K562 (cell line): ENCODE data around the gene CSNK1A1. TPM values are rescaled to one million over a fixed set of nuclear protein-coding genes. Genes with fewer than 3 reads are reported as not detected.
A peak's percentile ranks its signal among the peaks of the same experiment; 100 is the strongest.

ENCODE experiments used
- GTF2E2 ChIP-seq: fragments of 200-800 bp; sonication (Bioruptor generic); IDR thresholded peaks from 2 replicates; pipeline ENCODE4 v1.6.1; 2016; ENCODE audit warnings: missing genetic modification characterization, missing compliant biosample characterization
- TEAD2 ChIP-seq: fragments of 450-650 bp; IDR thresholded peaks from 2 replicates; pipeline ENCODE4 v1.6.1; 2016; ENCODE audit warnings: missing genetic modification characterization, control low read depth, missing compliant biosample characterization
- WHSC1 ChIP-seq: IDR thresholded peaks from one replicate; pipeline ENCODE4 v1.6.1; 2012; ENCODE audit warnings: low read length, control low read depth, inconsistent platforms
- ZNF431 ChIP-seq: sonication (generic); formaldehyde crosslinking; IDR thresholded peaks from 2 replicates; pipeline ENCODE4 v1.8.0; 2022; ENCODE audit warnings: mild to moderate bottlenecking, missing genetic modification reagents
- polyA plus RNA-seq, 8 experiments: library from polyadenylated mRNA; depleted of rRNA in 4 of 8; stranded (reverse) in 5 of 8; unstranded in 3 of 8; fragments of >200 nt; fragmentation: Nextera tagmentation in 2 of 8; fragmentation: Illumina TruSeq in 1 of 8; extraction: Ambion mirVana in 2 of 8; extraction: Trizol in 1 of 8; gene quantifications; 2 replicates each; pipeline versions ENCODE4 v1.2.1 to v1.2.3, GENCODE V29; 2011 to 2014; ENCODE audit warnings: inconsistent platforms in 1 of 8, missing spikeins in 1 of 8
- total RNA-seq, 7 experiments: library from RNA; depleted of rRNA in 6 of 7; stranded (reverse); fragments of >200 nt in 6 of 7; fragmentation: Illumina TruSeq in 2 of 7; extraction: Trizol in 2 of 7; gene quantifications; 2 replicates each; pipeline versions ENCODE4 v1.2.1 to v1.2.3, GENCODE V29; 2011 to 2021; ENCODE audit warnings: low replicate concordance in 1 of 7
- TF ChIP-seq, protein P1 (sequence below): fragments of 200-600 bp; sonication (generic); IDR thresholded peaks from one replicate; pipeline ENCODE4 v1.6.1; 2012; ENCODE audit warnings: mild to moderate bottlenecking, low read depth, low read length, inconsistent platforms
- TF ChIP-seq, protein P2 (sequence below): fragments of 450-650 bp; formaldehyde crosslinking; conservative IDR thresholded peaks from 2 replicates; pipeline ENCODE4 v1.4.0; 2022; ENCODE audit warnings: mild to moderate bottlenecking, missing genetic modification characterization
- TF ChIP-seq, protein P3 (sequence below): fragments of 250-450 bp; sonication (Bioruptor Pico); IDR thresholded peaks from 2 replicates; pipeline ENCODE4 v1.5.1; 2021; ENCODE audit warnings: mild to moderate bottlenecking

The CSNK1A1 gene
- total and polyA plus RNA-seq, 9 of the 15 experiments (the other 6 are each of a cell fraction or from before 2014, with no cell fraction given): 49.1 to 196 (median 154) TPM

DNA sequence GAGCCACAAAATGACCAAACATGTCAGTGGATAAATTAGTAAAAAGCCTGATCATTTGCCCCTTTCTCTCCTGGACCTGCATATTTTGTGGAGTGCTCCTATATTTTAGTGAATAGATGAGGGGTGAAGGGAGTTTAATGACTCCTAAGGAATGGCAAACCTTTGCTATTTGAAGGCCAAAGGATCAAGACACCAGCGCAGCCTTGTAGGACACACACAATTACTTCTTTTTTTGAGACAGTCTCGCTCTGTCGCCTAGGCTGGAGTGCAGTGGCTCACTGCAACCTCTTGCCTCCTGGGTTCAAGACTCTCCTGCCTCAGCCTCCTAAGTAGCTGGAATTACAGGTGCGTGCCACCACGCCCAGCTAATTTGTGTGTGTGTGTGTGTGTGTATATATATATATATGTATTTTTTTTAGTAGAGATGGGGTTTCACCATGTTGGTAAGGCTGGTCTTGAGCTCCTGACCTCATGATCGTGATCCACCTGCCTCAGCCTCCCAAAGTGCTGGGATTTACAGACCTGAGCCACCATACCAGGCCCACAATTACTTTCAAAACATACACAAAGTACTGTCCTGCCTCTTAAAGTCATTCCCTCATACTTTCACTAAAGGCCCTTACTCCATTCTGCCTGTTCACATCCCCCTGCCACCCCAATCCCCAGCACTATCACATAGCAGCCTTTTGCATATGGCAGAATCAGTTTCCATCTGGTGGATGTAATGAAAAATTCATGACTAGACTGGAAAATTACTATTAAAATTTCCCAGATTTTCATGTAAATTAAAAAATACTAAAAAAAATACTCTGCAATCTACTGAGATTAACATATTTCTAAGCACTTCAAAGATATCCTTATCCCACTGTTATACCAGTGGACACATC lies 60.4 kb downstream of the CSNK1A1 start (continued):
- TF ChIP-seq, protein P1, sequence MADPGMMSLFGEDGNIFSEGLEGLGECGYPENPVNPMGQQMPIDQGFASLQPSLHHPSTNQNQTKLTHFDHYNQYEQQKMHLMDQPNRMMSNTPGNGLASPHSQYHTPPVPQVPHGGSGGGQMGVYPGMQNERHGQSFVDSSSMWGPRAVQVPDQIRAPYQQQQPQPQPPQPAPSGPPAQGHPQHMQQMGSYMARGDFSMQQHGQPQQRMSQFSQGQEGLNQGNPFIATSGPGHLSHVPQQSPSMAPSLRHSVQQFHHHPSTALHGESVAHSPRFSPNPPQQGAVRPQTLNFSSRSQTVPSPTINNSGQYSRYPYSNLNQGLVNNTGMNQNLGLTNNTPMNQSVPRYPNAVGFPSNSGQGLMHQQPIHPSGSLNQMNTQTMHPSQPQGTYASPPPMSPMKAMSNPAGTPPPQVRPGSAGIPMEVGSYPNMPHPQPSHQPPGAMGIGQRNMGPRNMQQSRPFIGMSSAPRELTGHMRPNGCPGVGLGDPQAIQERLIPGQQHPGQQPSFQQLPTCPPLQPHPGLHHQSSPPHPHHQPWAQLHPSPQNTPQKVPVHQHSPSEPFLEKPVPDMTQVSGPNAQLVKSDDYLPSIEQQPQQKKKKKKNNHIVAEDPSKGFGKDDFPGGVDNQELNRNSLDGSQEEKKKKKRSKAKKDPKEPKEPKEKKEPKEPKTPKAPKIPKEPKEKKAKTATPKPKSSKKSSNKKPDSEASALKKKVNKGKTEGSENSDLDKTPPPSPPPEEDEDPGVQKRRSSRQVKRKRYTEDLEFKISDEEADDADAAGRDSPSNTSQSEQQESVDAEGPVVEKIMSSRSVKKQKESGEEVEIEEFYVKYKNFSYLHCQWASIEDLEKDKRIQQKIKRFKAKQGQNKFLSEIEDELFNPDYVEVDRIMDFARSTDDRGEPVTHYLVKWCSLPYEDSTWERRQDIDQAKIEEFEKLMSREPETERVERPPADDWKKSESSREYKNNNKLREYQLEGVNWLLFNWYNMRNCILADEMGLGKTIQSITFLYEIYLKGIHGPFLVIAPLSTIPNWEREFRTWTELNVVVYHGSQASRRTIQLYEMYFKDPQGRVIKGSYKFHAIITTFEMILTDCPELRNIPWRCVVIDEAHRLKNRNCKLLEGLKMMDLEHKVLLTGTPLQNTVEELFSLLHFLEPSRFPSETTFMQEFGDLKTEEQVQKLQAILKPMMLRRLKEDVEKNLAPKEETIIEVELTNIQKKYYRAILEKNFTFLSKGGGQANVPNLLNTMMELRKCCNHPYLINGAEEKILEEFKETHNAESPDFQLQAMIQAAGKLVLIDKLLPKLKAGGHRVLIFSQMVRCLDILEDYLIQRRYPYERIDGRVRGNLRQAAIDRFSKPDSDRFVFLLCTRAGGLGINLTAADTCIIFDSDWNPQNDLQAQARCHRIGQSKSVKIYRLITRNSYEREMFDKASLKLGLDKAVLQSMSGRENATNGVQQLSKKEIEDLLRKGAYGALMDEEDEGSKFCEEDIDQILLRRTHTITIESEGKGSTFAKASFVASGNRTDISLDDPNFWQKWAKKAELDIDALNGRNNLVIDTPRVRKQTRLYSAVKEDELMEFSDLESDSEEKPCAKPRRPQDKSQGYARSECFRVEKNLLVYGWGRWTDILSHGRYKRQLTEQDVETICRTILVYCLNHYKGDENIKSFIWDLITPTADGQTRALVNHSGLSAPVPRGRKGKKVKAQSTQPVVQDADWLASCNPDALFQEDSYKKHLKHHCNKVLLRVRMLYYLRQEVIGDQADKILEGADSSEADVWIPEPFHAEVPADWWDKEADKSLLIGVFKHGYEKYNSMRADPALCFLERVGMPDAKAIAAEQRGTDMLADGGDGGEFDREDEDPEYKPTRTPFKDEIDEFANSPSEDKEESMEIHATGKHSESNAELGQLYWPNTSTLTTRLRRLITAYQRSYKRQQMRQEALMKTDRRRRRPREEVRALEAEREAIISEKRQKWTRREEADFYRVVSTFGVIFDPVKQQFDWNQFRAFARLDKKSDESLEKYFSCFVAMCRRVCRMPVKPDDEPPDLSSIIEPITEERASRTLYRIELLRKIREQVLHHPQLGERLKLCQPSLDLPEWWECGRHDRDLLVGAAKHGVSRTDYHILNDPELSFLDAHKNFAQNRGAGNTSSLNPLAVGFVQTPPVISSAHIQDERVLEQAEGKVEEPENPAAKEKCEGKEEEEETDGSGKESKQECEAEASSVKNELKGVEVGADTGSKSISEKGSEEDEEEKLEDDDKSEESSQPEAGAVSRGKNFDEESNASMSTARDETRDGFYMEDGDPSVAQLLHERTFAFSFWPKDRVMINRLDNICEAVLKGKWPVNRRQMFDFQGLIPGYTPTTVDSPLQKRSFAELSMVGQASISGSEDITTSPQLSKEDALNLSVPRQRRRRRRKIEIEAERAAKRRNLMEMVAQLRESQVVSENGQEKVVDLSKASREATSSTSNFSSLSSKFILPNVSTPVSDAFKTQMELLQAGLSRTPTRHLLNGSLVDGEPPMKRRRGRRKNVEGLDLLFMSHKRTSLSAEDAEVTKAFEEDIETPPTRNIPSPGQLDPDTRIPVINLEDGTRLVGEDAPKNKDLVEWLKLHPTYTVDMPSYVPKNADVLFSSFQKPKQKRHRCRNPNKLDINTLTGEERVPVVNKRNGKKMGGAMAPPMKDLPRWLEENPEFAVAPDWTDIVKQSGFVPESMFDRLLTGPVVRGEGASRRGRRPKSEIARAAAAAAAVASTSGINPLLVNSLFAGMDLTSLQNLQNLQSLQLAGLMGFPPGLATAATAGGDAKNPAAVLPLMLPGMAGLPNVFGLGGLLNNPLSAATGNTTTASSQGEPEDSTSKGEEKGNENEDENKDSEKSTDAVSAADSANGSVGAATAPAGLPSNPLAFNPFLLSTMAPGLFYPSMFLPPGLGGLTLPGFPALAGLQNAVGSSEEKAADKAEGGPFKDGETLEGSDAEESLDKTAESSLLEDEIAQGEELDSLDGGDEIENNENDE: no peak
- TF ChIP-seq, protein P2, sequence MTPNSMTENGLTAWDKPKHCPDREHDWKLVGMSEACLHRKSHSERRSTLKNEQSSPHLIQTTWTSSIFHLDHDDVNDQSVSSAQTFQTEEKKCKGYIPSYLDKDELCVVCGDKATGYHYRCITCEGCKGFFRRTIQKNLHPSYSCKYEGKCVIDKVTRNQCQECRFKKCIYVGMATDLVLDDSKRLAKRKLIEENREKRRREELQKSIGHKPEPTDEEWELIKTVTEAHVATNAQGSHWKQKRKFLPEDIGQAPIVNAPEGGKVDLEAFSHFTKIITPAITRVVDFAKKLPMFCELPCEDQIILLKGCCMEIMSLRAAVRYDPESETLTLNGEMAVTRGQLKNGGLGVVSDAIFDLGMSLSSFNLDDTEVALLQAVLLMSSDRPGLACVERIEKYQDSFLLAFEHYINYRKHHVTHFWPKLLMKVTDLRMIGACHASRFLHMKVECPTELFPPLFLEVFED (CRISPR knock-in tag): peak; percentile 49; the same call in 1 of the 2 replicates
- TF ChIP-seq WHSC1: no peak
- TF ChIP-seq TEAD2 (tag): no peak
- TF ChIP-seq GTF2E2 (tag): 0 out of 2 replicates have a peak, but pooled peaks have one; percentile 41
- TF ChIP-seq ZNF431 (CRISPR knock-in tag): no peak
- TF ChIP-seq, protein P3, sequence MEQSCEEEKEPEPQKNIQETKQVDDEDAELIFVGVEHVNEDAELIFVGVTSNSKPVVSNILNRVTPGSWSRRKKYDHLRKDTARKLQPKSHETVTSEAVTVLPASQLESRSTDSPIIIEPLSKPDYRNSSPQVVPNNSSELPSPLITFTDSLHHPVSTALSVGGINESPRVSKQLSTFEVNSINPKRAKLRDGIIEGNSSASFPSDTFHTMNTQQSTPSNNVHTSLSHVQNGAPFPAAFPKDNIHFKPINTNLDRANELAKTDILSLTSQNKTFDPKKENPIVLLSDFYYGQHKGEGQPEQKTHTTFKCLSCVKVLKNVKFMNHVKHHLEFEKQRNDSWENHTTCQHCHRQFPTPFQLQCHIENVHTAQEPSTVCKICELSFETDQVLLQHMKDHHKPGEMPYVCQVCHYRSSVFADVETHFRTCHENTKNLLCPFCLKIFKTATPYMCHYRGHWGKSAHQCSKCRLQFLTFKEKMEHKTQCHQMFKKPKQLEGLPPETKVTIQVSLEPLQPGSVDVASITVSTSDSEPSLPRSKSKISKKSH (CRISPR knock-in tag): 0 out of 2 replicates have a peak, but pooled peaks have one; percentile 7
